8988T (cell line): ENCODE data around the gene TBC1D10B.

Source experiments
- DNase-seq: peaks from one replicate; pipeline ENCODE4 v3.0.0; 2011

The TBC1D10B gene

GRCh38 chr16:30372038-30372712 is 1.9 kb upstream of the TBC1D10B start:
- DNase-seq: no peak

- DNase-seq: no peak
Measured at GRCh38 chr16:30371248-30371816, 1.0 kb upstream of the TBC1D10B start.

GRCh38 chr16:30369938-30370455 is 297 bp downstream of the TBC1D10B start:
- DNase-seq: no peak

- no peak for DNase-seq
Measured at GRCh38 chr16:30369091-30369937, 980 bp downstream of the TBC1D10B start.

- no peak for DNase-seq
Measured at GRCh38 chr16:30368792-30369090, 1.6 kb downstream of the TBC1D10B start.

GRCh38 chr16:30368122-30368791 is 2.0 kb downstream of the TBC1D10B start:
- no peak for DNase-seq

- DNase-seq: no peak
Measured at GRCh38 chr16:30367349-30368009, 2.8 kb downstream of the TBC1D10B start.

- no peak for DNase-seq
Measured at GRCh38 chr16:30366511-30366910, 3.8 kb downstream of the TBC1D10B start.

GRCh38 chr16:30365200-30365599 is 5.1 kb downstream of the TBC1D10B start:
- no peak for DNase-seq

GRCh38 chr16:30361180-30361579 is 9.1 kb downstream of the TBC1D10B start:
- no peak for DNase-seq

GRCh38 chr16:30359871-30360170 is 10.5 kb downstream of the TBC1D10B start:
- DNase-seq: no peak

- no peak for DNase-seq
Measured at GRCh38 chr16:30358990-30359870, 11.1 kb downstream of the TBC1D10B start.

- DNase-seq: no peak
Measured at GRCh38 chr16:30358577-30358936, 11.7 kb downstream of the TBC1D10B start.

- DNase-seq: no peak
Measured at GRCh38 chr16:30357715-30358576, 12.3 kb downstream of the TBC1D10B start.

GRCh38 chr16:30357085-30357714 is 13.1 kb downstream of the TBC1D10B start:
- no peak for DNase-seq

GRCh38 chr16:30356401-30357084 is 13.8 kb downstream of the TBC1D10B start:
- DNase-seq: no peak

GRCh38 chr16:30355954-30356308 is 14.4 kb downstream of the TBC1D10B start:
- no peak for DNase-seq

GRCh38 chr16:30355144-30355953 is 14.9 kb downstream of the TBC1D10B start, which contains the start of gene CD2BP2:
TSS of gene CD2BP2 (minus strand) at chr16:30355308. CDS start at chr16:30354681, 627 bp downstream.
- peak; percentile 49 for DNase-seq
